HepG2 (cell line): ENCODE results near the gene CTIF. TPM values are rescaled to one million over a fixed set of nuclear protein-coding genes. Genes with fewer than 3 reads are reported as not detected.

Source experiments
- AGO2 ChIP-seq: fragments of 200-400 bp; formaldehyde crosslinking; optimal IDR thresholded peaks from 2 replicates; pipeline ENCODE3; 2017; ENCODE audit warnings: mild to moderate bottlenecking, low read depth, low read length, moderate library complexity
- HDAC2 ChIP-seq: sonication (generic); formaldehyde crosslinking; IDR thresholded peaks from 2 replicates; pipeline ENCODE4 v1.4.0; 2020; ENCODE audit warnings: missing genetic modification reagents
- KMT2A ChIP-seq: sonication (generic); formaldehyde crosslinking; IDR thresholded peaks from 2 replicates; pipeline ENCODE4 v1.4.0; 2020; ENCODE audit warnings: missing genetic modification reagents
- MTA1 ChIP-seq: sonication (generic); formaldehyde crosslinking; IDR thresholded peaks from 2 replicates; pipeline ENCODE4 v1.4.0; 2020; ENCODE audit warnings: missing genetic modification reagents, mild to moderate bottlenecking, borderline replicate concordance
- POLR2A ChIP-seq, 2 experiments: IDR thresholded peaks; 2 replicates each; pipeline ENCODE4 v1.6.1; 2011; ENCODE audit warnings: low read depth in 2 of 2, low read length in 2 of 2, mild to moderate bottlenecking in 1 of 2, moderate library complexity in 1 of 2; ENCODE audit not compliant: insufficient read depth in 1 of 2
- RFXANK ChIP-seq: IDR thresholded peaks from 2 replicates; pipeline ENCODE4 v1.6.1; 2016
- SALL2 ChIP-seq: sonication (generic); formaldehyde crosslinking; IDR thresholded peaks from 2 replicates; pipeline ENCODE4 v1.8.1; 2023; ENCODE audit warnings: mild to moderate bottlenecking, missing genetic modification reagents, inconsistent platforms
- SP5 ChIP-seq: IDR thresholded peaks from 2 replicates; pipeline ENCODE4 v1.6.1; 2016; ENCODE audit warnings: low read depth, borderline replicate concordance
- ZNF292 ChIP-seq: sonication (generic); formaldehyde crosslinking; IDR thresholded peaks from 2 replicates; pipeline ENCODE4 v1.8.1; 2022; ENCODE audit warnings: mild to moderate bottlenecking, low read depth, missing genetic modification reagents, borderline replicate concordance
- polyA plus RNA-seq, 8 experiments: library from polyadenylated mRNA; depleted of rRNA in 3 of 8; stranded (reverse) in 7 of 8; unstranded in 1 of 8; fragments of >200 nt; fragmentation: Illumina TruSeq in 4 of 8; extraction: Trizol in 4 of 8; gene quantifications; 2 replicates each; pipeline versions ENCODE4 v1.2.1 to v1.2.3, GENCODE V29; 2011 to 2016; ENCODE audit warnings: low read depth in 4 of 8, missing spikeins in 1 of 8, mixed read lengths in 1 of 8; ENCODE audit not compliant: insufficient read depth in 1 of 8
- total RNA-seq, 5 experiments: library from RNA; depleted of rRNA; stranded (reverse); fragments of >200 nt; fragmentation: Illumina TruSeq; extraction: Trizol; gene quantifications; 2 replicates each; pipeline ENCODE4 v1.2.3, GENCODE V29; 2016; ENCODE audit warnings: low read depth in 1 of 5
- TF ChIP-seq, protein P1 (sequence below): sonication (generic); formaldehyde crosslinking; IDR thresholded peaks from 2 replicates; pipeline ENCODE4 v1.4.0; 2020; ENCODE audit warnings: mild to moderate bottlenecking, missing genetic modification reagents
- TF ChIP-seq, protein P2 (sequence below): sonication (generic); formaldehyde crosslinking; conservative IDR thresholded peaks from 2 replicates; pipeline ENCODE4 v1.8.0; 2022; ENCODE audit warnings: missing genetic modification reagents
- TF ChIP-seq, protein P3 (sequence below): IDR thresholded peaks from 2 replicates; pipeline ENCODE4 v1.6.1; 2012; ENCODE audit warnings: inconsistent platforms
- TF ChIP-seq, protein P4 (sequence below): sonication (generic); formaldehyde crosslinking; IDR thresholded peaks from 2 replicates; pipeline ENCODE4 v1.4.0; 2020; ENCODE audit warnings: missing genetic modification reagents, borderline replicate concordance
- TF ChIP-seq, protein P5 (sequence below), 2 experiments: sonication (generic) in 1 of 2; formaldehyde crosslinking in 1 of 2; IDR thresholded peaks; 2 replicates each; pipeline versions ENCODE4 v1.4.0 to v1.6.1; 2018 to 2020; ENCODE audit warnings: missing genetic modification reagents in 2 of 2, borderline replicate concordance in 1 of 2, low read depth in 1 of 2, mild to moderate bottlenecking in 1 of 2, missing biosample characterization in 1 of 2

CTIF gene
- total and polyA plus RNA-seq, 2 of the 13 experiments (the other 11 are each of a cell fraction or from before 2014, with no cell fraction given): 18.2 to 28.0 TPM

DNA sequence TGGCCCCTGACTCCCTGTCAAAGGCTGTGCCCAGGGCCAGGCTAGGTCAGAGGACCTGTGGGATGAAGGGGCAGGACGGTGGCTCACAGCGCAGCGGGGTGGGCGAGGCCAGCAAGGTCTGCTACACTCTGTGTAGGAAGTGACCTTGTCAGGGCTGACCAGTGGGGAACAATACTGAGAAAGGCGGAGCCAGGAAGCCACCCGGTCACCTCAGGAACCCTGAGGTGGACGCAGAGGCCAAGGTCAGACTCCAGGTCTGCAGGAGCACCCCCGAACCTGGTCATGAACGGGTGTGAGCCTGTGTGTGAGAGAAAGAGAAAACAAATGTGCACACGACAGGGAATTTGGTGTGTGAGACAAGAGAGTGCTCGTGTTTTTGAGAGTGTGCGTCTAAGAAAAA lies 339.6 kb downstream of the CTIF start (continued):
- TF ChIP-seq, protein P1, sequence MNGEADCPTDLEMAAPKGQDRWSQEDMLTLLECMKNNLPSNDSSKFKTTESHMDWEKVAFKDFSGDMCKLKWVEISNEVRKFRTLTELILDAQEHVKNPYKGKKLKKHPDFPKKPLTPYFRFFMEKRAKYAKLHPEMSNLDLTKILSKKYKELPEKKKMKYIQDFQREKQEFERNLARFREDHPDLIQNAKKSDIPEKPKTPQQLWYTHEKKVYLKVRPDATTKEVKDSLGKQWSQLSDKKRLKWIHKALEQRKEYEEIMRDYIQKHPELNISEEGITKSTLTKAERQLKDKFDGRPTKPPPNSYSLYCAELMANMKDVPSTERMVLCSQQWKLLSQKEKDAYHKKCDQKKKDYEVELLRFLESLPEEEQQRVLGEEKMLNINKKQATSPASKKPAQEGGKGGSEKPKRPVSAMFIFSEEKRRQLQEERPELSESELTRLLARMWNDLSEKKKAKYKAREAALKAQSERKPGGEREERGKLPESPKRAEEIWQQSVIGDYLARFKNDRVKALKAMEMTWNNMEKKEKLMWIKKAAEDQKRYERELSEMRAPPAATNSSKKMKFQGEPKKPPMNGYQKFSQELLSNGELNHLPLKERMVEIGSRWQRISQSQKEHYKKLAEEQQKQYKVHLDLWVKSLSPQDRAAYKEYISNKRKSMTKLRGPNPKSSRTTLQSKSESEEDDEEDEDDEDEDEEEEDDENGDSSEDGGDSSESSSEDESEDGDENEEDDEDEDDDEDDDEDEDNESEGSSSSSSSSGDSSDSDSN (CRISPR knock-in tag): peak; percentile 41
- TF ChIP-seq, protein P2, sequence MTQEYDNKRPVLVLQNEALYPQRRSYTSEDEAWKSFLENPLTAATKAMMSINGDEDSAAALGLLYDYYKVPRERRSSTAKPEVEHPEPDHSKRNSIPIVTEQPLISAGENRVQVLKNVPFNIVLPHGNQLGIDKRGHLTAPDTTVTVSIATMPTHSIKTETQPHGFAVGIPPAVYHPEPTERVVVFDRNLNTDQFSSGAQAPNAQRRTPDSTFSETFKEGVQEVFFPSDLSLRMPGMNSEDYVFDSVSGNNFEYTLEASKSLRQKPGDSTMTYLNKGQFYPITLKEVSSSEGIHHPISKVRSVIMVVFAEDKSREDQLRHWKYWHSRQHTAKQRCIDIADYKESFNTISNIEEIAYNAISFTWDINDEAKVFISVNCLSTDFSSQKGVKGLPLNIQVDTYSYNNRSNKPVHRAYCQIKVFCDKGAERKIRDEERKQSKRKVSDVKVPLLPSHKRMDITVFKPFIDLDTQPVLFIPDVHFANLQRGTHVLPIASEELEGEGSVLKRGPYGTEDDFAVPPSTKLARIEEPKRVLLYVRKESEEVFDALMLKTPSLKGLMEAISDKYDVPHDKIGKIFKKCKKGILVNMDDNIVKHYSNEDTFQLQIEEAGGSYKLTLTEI (CRISPR knock-in tag): no peak
- TF ChIP-seq SALL2: no peak
- 0 out of 2 replicates have a peak, but pooled peaks have one; percentile 7 for TF ChIP-seq KMT2A (CRISPR knock-in tag)
- TF ChIP-seq AGO2: no peak
- TF ChIP-seq SP5 (CRISPR knock-in tag): peak; percentile 45; the same call in 1 of the 2 replicates
- TF ChIP-seq, protein P3, sequence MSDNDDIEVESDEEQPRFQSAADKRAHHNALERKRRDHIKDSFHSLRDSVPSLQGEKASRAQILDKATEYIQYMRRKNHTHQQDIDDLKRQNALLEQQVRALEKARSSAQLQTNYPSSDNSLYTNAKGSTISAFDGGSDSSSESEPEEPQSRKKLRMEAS: 0 out of 2 replicates have a peak, but pooled peaks have one; percentile 12
- TF ChIP-seq POLR2A (IDR thresholded peaks at IDR 0.05; ENCODE audit: insufficient read depth in 1 of 2, low read depth in 2 of 2, low read length in 2 of 2): 0 out of 4 replicates have a peak, but pooled peaks of 1 of the 2 experiments have one; percentile 19
- peak; percentile 50; the same call in 1 of the 2 replicates for TF ChIP-seq HDAC2
- TF ChIP-seq, protein P4, sequence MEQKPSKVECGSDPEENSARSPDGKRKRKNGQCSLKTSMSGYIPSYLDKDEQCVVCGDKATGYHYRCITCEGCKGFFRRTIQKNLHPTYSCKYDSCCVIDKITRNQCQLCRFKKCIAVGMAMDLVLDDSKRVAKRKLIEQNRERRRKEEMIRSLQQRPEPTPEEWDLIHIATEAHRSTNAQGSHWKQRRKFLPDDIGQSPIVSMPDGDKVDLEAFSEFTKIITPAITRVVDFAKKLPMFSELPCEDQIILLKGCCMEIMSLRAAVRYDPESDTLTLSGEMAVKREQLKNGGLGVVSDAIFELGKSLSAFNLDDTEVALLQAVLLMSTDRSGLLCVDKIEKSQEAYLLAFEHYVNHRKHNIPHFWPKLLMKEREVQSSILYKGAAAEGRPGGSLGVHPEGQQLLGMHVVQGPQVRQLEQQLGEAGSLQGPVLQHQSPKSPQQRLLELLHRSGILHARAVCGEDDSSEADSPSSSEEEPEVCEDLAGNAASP (CRISPR knock-in tag): 0 out of 2 replicates have a peak, but pooled peaks have one; percentile 67
- TF ChIP-seq ZNF292 (CRISPR knock-in tag): no peak
- peak; percentile 47; the same call in 1 of the 2 replicates for TF ChIP-seq MTA1 (CRISPR knock-in tag)
- TF ChIP-seq, protein P5, sequence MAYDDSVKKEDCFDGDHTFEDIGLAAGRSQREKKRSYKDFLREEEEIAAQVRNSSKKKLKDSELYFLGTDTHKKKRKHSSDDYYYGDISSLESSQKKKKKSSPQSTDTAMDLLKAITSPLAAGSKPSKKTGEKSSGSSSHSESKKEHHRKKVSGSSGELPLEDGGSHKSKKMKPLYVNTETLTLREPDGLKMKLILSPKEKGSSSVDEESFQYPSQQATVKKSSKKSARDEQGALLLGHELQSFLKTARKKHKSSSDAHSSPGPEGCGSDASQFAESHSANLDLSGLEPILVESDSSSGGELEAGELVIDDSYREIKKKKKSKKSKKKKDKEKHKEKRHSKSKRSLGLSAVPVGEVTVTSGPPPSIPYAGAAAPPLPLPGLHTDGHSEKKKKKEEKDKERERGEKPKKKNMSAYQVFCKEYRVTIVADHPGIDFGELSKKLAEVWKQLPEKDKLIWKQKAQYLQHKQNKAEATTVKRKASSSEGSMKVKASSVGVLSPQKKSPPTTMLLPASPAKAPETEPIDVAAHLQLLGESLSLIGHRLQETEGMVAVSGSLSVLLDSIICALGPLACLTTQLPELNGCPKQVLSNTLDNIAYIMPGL (CRISPR knock-in tag; IDR thresholded peaks at IDR 0.05; ENCODE audit: borderline replicate concordance in 1 of 2, low read depth in 1 of 2): 0 out of 4 replicates have a peak, but pooled peaks of 1 of the 2 experiments have one; percentile 14
- no peak for TF ChIP-seq RFXANK (CRISPR knock-in tag)
